ENCODE data around the gene CD28.
"Not testable (repeated sequence)": the region's sequence is repeated elsewhere in the genome, so short reads cannot be mapped to it uniquely, and the experiment has no call there.

The CD28 gene

GRCh38 chr2:203688798-203689197, 17.6 kb upstream of the CD28 start:
- no peak for DNase-seq

- DNase-seq, result no peak
These were observed 16.9 kb upstream of the CD28 start for GRCh38 chr2:203689426-203690116.

- no peak for DNase-seq
These were observed 16.4 kb upstream of the CD28 start for GRCh38 chr2:203690117-203690431.

GRCh38 chr2:203690441-203691047, 15.9 kb upstream of the CD28 start:
- DNase-seq, result no peak

GRCh38 chr2:203691149-203691548, 15.3 kb upstream of the CD28 start:
- no peak for DNase-seq

GRCh38 chr2:203692031-203692710, 14.3 kb upstream of the CD28 start:
- DNase-seq, result no peak

GRCh38 chr2:203693242-203693879, 13.1 kb upstream of the CD28 start:
- DNase-seq, result no peak

GRCh38 chr2:203694191-203694590, 12.2 kb upstream of the CD28 start:
- no peak for DNase-seq

- no peak for DNase-seq
These were observed 9.2 kb upstream of the CD28 start for GRCh38 chr2:203697190-203697589.

- DNase-seq, result not testable (repeated sequence)
These were observed 8.7 kb upstream of the CD28 start for GRCh38 chr2:203697763-203698162.

- DNase-seq, result not testable (repeated sequence)
These were observed 8.0 kb upstream of the CD28 start for GRCh38 chr2:203698410-203698809.

- DNase-seq, result no peak
These were observed 2.0 kb upstream of the CD28 start for GRCh38 chr2:203704430-203704829.

GRCh38 chr2:203705178-203705577, 1.3 kb upstream of the CD28 start:
- no peak for DNase-seq

GRCh38 chr2:203707530-203707929, 1.1 kb downstream of the CD28 start:
- DNase-seq, result no peak

GRCh38 chr2:203708846-203709396, 2.5 kb downstream of the CD28 start:
- no peak for DNase-seq

GRCh38 chr2:203709416-203710040, 3.1 kb downstream of the CD28 start:
- no peak for DNase-seq

GRCh38 chr2:203710226-203710625, 3.8 kb downstream of the CD28 start:
- DNase-seq, result no peak

- no peak for DNase-seq
These were observed 4.5 kb downstream of the CD28 start for GRCh38 chr2:203710952-203711351.

GRCh38 chr2:203711399-203711798, 5.0 kb downstream of the CD28 start:
- DNase-seq, result no peak

- no peak for DNase-seq
These were observed 6.9 kb downstream of the CD28 start for GRCh38 chr2:203713381-203713780.

- DNase-seq, result no peak
These were observed 7.7 kb downstream of the CD28 start for GRCh38 chr2:203714112-203714511.

- DNase-seq, result no peak
These were observed 9.3 kb downstream of the CD28 start for GRCh38 chr2:203715744-203716143.

GRCh38 chr2:203718087-203718486, 11.6 kb downstream of the CD28 start:
- no peak for DNase-seq

Data from NCI-H1417 treated with DMSO at 0.1 percent for 48 hours (cell line).